SK-N-SH (cell line): ENCODE measurements around the gene PIGN. TPM values are rescaled to one million over a fixed set of nuclear protein-coding genes. Genes with fewer than 3 reads are reported as not detected.

Experiments
- CTCF ChIA-PET: fragments of 300-600, 350-600 bp; formaldehyde crosslinking; extraction: SDS; loops from one replicate; lab custom pipeline; 2021; lab: Yijun Ruan, JAX
- POLR2A ChIA-PET: fragments of 350-600 bp; sonication (Branson Sonifier 250); formaldehyde crosslinking; extraction: SDS; loops from one replicate; lab custom pipeline; 2020; ENCODE audit warnings: antibody characterized with exemption, inconsistent platforms; lab: Yijun Ruan, JAX
- DNase-seq: peaks from one replicate; pipeline ENCODE4 v3.0.0; 2012
- H2AFZ ChIP-seq: fragments of 200-600 bp; sonication (generic); 2 replicates; pipeline ENCODE4 v1.8.1; 2016; ENCODE audit warnings: antibody characterized with exemption, mild to moderate bottlenecking, low read depth
- H3F3A ChIP-seq: fragments of 200-600 bp; sonication (generic); replicated peaks from 2 replicates; pipeline ENCODE3; 2016; ENCODE audit warnings: antibody characterized with exemption, mild to moderate bottlenecking; ENCODE audit not compliant: insufficient read depth
- H3K27ac ChIP-seq, 2 experiments: fragments of 200-500 bp in 1 of 2; fragments of 200-600 bp in 1 of 2; sonication (Bioruptor generic) in 1 of 2; sonication (generic), shearing (Covaris generic) in 1 of 2; 2 replicates each; pipeline versions ENCODE4 v1.5.1 to v1.6.1; 2014 to 2016; ENCODE audit warnings: low read depth in 2 of 2, inconsistent platforms in 1 of 2, low read length in 1 of 2, mild to moderate bottlenecking in 1 of 2, mixed read lengths in 1 of 2
- H3K27me3 ChIP-seq: fragments of 200-600 bp; sonication (generic), shearing (Covaris generic); 2 replicates; pipeline ENCODE4 v1.6.1; 2016; ENCODE audit warnings: mixed run types; ENCODE audit not compliant: insufficient read depth
- H3K36me3 ChIP-seq, 2 experiments: fragments of 200-500 bp in 1 of 2; fragments of 200-600 bp in 1 of 2; sonication (Bioruptor generic) in 1 of 2; sonication (generic) in 1 of 2; replicated peaks in 1 of 2; 2 replicates each; pipeline versions ENCODE3 to v1.5.1; 2014 to 2016; ENCODE audit warnings: low read length in 1 of 2, mild to moderate bottlenecking in 1 of 2; ENCODE audit not compliant: insufficient read depth in 2 of 2, control insufficient read depth in 1 of 2
- H3K4me1 ChIP-seq, 2 experiments: fragments of 200-500 bp in 1 of 2; fragments of 200-600 bp in 1 of 2; sonication (Bioruptor generic) in 1 of 2; sonication (generic), shearing (Covaris generic) in 1 of 2; 2 replicates each; pipeline versions ENCODE4 v1.5.1 to v1.6.1; 2014 to 2016; ENCODE audit warnings: low read depth in 1 of 2, low read length in 1 of 2, mixed run types in 1 of 2; ENCODE audit not compliant: insufficient read depth in 2 of 2, control insufficient read depth in 1 of 2
- H3K4me2 ChIP-seq: fragments of 200-600 bp; sonication (generic), shearing (Covaris generic); 2 replicates; pipeline ENCODE4 v1.6.1; 2017; ENCODE audit warnings: mixed run types
- H3K4me3 ChIP-seq, 2 experiments: fragments of 200-500 bp in 1 of 2; fragments of 200-600 bp in 1 of 2; sonication (Bioruptor generic) in 1 of 2; sonication (generic), shearing (Covaris generic) in 1 of 2; 2 replicates each; pipeline versions ENCODE4 v1.5.1 to v1.8.1; 2014 to 2016; ENCODE audit warnings: low read depth in 2 of 2, inconsistent platforms in 1 of 2, low read length in 1 of 2, mild to moderate bottlenecking in 1 of 2, mixed read lengths in 1 of 2, moderate library complexity in 1 of 2
- H3K79me2 ChIP-seq: fragments of 200-600 bp; sonication (generic); 2 replicates; pipeline ENCODE4 v1.8.1; 2017; ENCODE audit warnings: mild to moderate bottlenecking; ENCODE audit not compliant: insufficient read depth
- H3K9ac ChIP-seq: fragments of 200-600 bp; sonication (generic); 2 replicates; pipeline ENCODE4 v1.6.1; 2017; ENCODE audit warnings: mixed run types
- H3K9me2 ChIP-seq: fragments of 200-600 bp; sonication (generic); 2 replicates; pipeline ENCODE4 v1.6.1; 2017; ENCODE audit warnings: mixed run types
- H3K9me3 ChIP-seq: fragments of 200-600 bp; sonication (generic); 2 replicates; pipeline ENCODE4 v1.6.1; 2017; ENCODE audit warnings: mixed run types, mild to moderate bottlenecking, moderate library complexity
- H4K20me1 ChIP-seq: fragments of 200-600 bp; sonication (generic); 2 replicates; pipeline ENCODE4 v1.6.1; 2017; ENCODE audit warnings: mild to moderate bottlenecking, mixed run types; ENCODE audit not compliant: insufficient read depth
- CHD2 ChIP-seq: fragments of 150-350 bp; IDR thresholded peaks from 2 replicates; pipeline ENCODE4 v1.6.1; 2018; ENCODE audit warnings: low read length; ENCODE audit not compliant: partially characterized antibody
- FOSL2 ChIP-seq: IDR thresholded peaks from 2 replicates; pipeline ENCODE4 v1.4.0; 2012; ENCODE audit warnings: low read depth, mild to moderate bottlenecking, moderate library complexity, borderline replicate concordance
- FOXJ3 ChIP-seq: sonication (generic); formaldehyde crosslinking; IDR thresholded peaks from 2 replicates; pipeline ENCODE4 v1.5.1; 2020; ENCODE audit warnings: mild to moderate bottlenecking, missing genetic modification reagents
- FOXM1 ChIP-seq: IDR thresholded peaks from 2 replicates; pipeline ENCODE4 v1.4.0; 2012; ENCODE audit warnings: low read depth, mild to moderate bottlenecking
- JUND ChIP-seq: IDR thresholded peaks from 2 replicates; pipeline ENCODE4 v1.4.0; 2012
- NFIC ChIP-seq: IDR thresholded peaks from 2 replicates; pipeline ENCODE4 v1.4.0; 2012; ENCODE audit warnings: borderline replicate concordance
- NRF1 ChIP-seq: IDR thresholded peaks from 2 replicates; pipeline ENCODE4 v1.6.1; 2012; ENCODE audit warnings: low read depth, mild to moderate bottlenecking, low read length
- POLR2AphosphoS5 ChIP-seq: IDR thresholded peaks from 2 replicates; pipeline ENCODE4 v1.6.1; 2012; ENCODE audit warnings: low read depth, low read length
- RAD21 ChIP-seq: IDR thresholded peaks from 2 replicates; pipeline ENCODE4 v1.6.1; 2012; ENCODE audit warnings: mild to moderate bottlenecking, low read length
- SMC3 ChIP-seq: IDR thresholded peaks from 2 replicates; pipeline ENCODE4 v1.6.1; 2012; ENCODE audit warnings: low read depth, low read length, improper control_type of control experiment
- TAF1 ChIP-seq: IDR thresholded peaks from 2 replicates; pipeline ENCODE4 v1.6.1; 2012; ENCODE audit warnings: low read depth, mild to moderate bottlenecking, low read length, moderate library complexity, borderline replicate concordance
- WGBS: methylation state at CpG from one replicate; pipeline ENCODE4 v1.1.6; 2017; ENCODE audit warnings: low lambda C conversion rate; 5-methylcytosine and 5-hydroxymethylcytosine counted together
- polyA plus RNA-seq, 3 experiments: library from polyadenylated mRNA; depleted of rRNA; stranded (reverse); fragments of >200 nt; gene quantifications; 2 replicates each; pipeline ENCODE4 v1.2.3, GENCODE V29; 2012
- TF ChIP-seq, protein P1 (sequence below): IDR thresholded peaks from 2 replicates; pipeline ENCODE4; 2012
- TF ChIP-seq, protein P2 (sequence below): IDR thresholded peaks from 2 replicates; pipeline ENCODE4 v1.6.1; 2012; ENCODE audit warnings: mild to moderate bottlenecking, low read depth, low read length, moderate library complexity
- TF ChIP-seq, protein P3 (sequence below): IDR thresholded peaks from 2 replicates; pipeline ENCODE4 v1.4.0; 2012; ENCODE audit warnings: low read depth, borderline replicate concordance
- TF ChIP-seq, protein P4 (sequence below): IDR thresholded peaks from 2 replicates; pipeline ENCODE4 v1.4.0; 2012; ENCODE audit warnings: low read depth
- TF ChIP-seq, protein P5 (sequence below): IDR thresholded peaks from 2 replicates; pipeline ENCODE4 v1.4.0; 2012; ENCODE audit warnings: low read depth, borderline replicate concordance
- TF ChIP-seq, protein P6 (sequence below): fragments of 150-350 bp; IDR thresholded peaks from 2 replicates; pipeline ENCODE4 v1.6.1; 2016; ENCODE audit warnings: mild to moderate bottlenecking, low read depth, low read length

Gene PIGN
- polyA plus RNA-seq, 1 of the 3 experiments (the other 2 are of a cell fraction) = 6.1 TPM

DNA sequence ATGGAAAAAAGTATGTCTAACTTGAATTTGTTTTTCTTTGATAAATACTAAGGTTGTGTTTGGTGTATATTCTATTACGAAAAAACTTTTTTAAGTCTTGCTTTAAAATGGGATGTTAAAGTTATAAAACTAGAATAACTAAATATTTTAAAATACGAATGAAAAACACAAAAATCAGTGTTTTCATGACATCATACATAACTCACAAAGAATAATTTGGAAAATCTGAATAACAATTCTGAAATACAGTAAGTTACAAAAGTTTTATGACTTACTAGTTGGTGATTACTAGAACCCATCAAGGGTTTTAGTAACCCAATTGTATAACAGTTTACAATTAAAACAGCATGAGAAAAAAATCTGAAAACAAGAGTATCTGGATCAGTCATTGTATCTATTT lies 61.2 kb downstream of the PIGN start:
- no peaks in the 10 kb centered on the region for H3F3A ChIP-seq
- H3K9me3 ChIP-seq = no peaks in the 10 kb centered on the region
- H3K4me1 ChIP-seq = peaks cover 0 to 4% of the 10 kb centered on the region in 2 experiments; a peak in 2 of 4 replicates
- no peak overlapping the region for H3K4me3 ChIP-seq
- H3K9ac ChIP-seq = no peak overlapping the region
- ChIA-PET CTCF (interaction anchor here (0.6 kb wide), 1 partner anchor 574 kb away, joined by 4 read pairs; no protein-coding TSS in a partner anchor), POLR2A (no interaction called here)
- H3K27ac ChIP-seq = no peak overlapping the region
- no peaks in the 10 kb centered on the region for H3K9me2 ChIP-seq
- 94% methylated on average over 2 of the region's 2 CpGs for WGBS
- H3K79me2 ChIP-seq = no peaks in the 10 kb centered on the region
- DNase-seq = no peak
- TF ChIP-seq, protein P1, sequence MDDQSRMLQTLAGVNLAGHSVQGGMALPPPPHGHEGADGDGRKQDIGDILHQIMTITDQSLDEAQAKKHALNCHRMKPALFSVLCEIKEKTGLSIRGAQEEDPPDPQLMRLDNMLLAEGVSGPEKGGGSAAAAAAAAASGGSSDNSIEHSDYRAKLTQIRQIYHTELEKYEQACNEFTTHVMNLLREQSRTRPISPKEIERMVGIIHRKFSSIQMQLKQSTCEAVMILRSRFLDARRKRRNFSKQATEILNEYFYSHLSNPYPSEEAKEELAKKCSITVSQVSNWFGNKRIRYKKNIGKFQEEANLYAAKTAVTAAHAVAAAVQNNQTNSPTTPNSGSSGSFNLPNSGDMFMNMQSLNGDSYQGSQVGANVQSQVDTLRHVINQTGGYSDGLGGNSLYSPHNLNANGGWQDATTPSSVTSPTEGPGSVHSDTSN = no peak
- TF ChIP-seq JUND (no peak), POLR2AphosphoS5 (no peak), CHD2 (no peak), TAF1 (no peak), FOSL2 (no peak), SMC3 (no peak), FOXM1 (no peak), NRF1 (no peak), RAD21 (no peak), NFIC (no peak), FOXJ3 (CRISPR knock-in tag) (no peak)
- TF ChIP-seq, protein P2, sequence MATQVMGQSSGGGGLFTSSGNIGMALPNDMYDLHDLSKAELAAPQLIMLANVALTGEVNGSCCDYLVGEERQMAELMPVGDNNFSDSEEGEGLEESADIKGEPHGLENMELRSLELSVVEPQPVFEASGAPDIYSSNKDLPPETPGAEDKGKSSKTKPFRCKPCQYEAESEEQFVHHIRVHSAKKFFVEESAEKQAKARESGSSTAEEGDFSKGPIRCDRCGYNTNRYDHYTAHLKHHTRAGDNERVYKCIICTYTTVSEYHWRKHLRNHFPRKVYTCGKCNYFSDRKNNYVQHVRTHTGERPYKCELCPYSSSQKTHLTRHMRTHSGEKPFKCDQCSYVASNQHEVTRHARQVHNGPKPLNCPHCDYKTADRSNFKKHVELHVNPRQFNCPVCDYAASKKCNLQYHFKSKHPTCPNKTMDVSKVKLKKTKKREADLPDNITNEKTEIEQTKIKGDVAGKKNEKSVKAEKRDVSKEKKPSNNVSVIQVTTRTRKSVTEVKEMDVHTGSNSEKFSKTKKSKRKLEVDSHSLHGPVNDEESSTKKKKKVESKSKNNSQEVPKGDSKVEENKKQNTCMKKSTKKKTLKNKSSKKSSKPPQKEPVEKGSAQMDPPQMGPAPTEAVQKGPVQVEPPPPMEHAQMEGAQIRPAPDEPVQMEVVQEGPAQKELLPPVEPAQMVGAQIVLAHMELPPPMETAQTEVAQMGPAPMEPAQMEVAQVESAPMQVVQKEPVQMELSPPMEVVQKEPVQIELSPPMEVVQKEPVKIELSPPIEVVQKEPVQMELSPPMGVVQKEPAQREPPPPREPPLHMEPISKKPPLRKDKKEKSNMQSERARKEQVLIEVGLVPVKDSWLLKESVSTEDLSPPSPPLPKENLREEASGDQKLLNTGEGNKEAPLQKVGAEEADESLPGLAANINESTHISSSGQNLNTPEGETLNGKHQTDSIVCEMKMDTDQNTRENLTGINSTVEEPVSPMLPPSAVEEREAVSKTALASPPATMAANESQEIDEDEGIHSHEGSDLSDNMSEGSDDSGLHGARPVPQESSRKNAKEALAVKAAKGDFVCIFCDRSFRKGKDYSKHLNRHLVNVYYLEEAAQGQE = no peak
- TF ChIP-seq, protein P3, sequence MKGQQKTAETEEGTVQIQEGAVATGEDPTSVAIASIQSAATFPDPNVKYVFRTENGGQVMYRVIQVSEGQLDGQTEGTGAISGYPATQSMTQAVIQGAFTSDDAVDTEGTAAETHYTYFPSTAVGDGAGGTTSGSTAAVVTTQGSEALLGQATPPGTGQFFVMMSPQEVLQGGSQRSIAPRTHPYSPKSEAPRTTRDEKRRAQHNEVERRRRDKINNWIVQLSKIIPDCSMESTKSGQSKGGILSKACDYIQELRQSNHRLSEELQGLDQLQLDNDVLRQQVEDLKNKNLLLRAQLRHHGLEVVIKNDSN = no peak
- TF ChIP-seq, protein P4, sequence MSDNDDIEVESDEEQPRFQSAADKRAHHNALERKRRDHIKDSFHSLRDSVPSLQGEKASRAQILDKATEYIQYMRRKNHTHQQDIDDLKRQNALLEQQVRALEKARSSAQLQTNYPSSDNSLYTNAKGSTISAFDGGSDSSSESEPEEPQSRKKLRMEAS = no peak
- TF ChIP-seq, protein P5, sequence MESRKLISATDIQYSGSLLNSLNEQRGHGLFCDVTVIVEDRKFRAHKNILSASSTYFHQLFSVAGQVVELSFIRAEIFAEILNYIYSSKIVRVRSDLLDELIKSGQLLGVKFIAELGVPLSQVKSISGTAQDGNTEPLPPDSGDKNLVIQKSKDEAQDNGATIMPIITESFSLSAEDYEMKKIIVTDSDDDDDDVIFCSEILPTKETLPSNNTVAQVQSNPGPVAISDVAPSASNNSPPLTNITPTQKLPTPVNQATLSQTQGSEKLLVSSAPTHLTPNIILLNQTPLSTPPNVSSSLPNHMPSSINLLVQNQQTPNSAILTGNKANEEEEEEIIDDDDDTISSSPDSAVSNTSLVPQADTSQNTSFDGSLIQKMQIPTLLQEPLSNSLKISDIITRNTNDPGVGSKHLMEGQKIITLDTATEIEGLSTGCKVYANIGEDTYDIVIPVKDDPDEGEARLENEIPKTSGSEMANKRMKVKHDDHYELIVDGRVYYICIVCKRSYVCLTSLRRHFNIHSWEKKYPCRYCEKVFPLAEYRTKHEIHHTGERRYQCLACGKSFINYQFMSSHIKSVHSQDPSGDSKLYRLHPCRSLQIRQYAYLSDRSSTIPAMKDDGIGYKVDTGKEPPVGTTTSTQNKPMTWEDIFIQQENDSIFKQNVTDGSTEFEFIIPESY = no peak
- TF ChIP-seq, protein P6, sequence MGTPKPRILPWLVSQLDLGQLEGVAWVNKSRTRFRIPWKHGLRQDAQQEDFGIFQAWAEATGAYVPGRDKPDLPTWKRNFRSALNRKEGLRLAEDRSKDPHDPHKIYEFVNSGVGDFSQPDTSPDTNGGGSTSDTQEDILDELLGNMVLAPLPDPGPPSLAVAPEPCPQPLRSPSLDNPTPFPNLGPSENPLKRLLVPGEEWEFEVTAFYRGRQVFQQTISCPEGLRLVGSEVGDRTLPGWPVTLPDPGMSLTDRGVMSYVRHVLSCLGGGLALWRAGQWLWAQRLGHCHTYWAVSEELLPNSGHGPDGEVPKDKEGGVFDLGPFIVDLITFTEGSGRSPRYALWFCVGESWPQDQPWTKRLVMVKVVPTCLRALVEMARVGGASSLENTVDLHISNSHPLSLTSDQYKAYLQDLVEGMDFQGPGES = no peak
- no peaks in the 10 kb centered on the region for H3K27me3 ChIP-seq
- no peak overlapping the region for H2AFZ ChIP-seq
- H3K4me2 ChIP-seq = no peak overlapping the region
- H3K36me3 ChIP-seq = peaks cover 0 to 9% of the 10 kb centered on the region in 2 experiments
- no peaks in the 10 kb centered on the region for H4K20me1 ChIP-seq
